Stimulated activated naive CD8-positive, alpha-beta T cell treated with anti-CD3 and anti-CD28 coated beads, Interleukin-15, amount 100 ng/mL, for 72 hours (primary cell): ENCODE measurements around the gene NPAS2.

Experiments
- ATAC-seq: fragments of 150-1000 bp; cut with Tn5 transposase; 2 replicates; pipeline ENCODE4 v1.10.0; 2021; ENCODE audit warnings: mild to moderate bottlenecking, moderate library complexity
- DNase-seq, 2 donors: peaks; one replicate each; pipeline ENCODE4 v3.0.0; 2021 to 2022
- H3K27ac Mint-ChIP-seq, 2 donors: one replicate each; pipeline ENCODE4 v1.8.0; 2022; ENCODE audit warnings: mild to moderate bottlenecking in 2 of 2, mixed read lengths in 2 of 2, moderate library complexity in 2 of 2
- H3K27me3 Mint-ChIP-seq: one replicate; pipeline ENCODE4 v1.8.0; 2022; ENCODE audit warnings: mixed read lengths
- H3K4me1 Mint-ChIP-seq: one replicate; pipeline ENCODE4 v1.8.0; 2022; ENCODE audit warnings: mild to moderate bottlenecking, mixed read lengths
- H3K4me3 Mint-ChIP-seq, 2 donors: one replicate each; pipeline ENCODE4 v1.8.0; 2022; ENCODE audit warnings: mild to moderate bottlenecking in 2 of 2, mixed read lengths in 2 of 2, moderate library complexity in 1 of 2
- H3K9me3 Mint-ChIP-seq, 2 donors: one replicate each; pipeline ENCODE4 v1.8.0; 2022; ENCODE audit warnings: mixed read lengths in 2 of 2

Gene NPAS2

GRCh38 chr2:100786985-100787384 lies 33.0 kb upstream of the NPAS2 start:
- H3K4me1 Mint-ChIP-seq = no peaks in the 10 kb centered on the region
- H3K27ac Mint-ChIP-seq = peak overlapping the region; percentile 19 to 88
- ATAC-seq = no peak
- no peaks in the 10 kb centered on the region for H3K27me3 Mint-ChIP-seq
- H3K4me3 Mint-ChIP-seq = no peak overlapping the region
- H3K9me3 Mint-ChIP-seq = peaks cover 0 to 4% of the 10 kb centered on the region in 2 donors
- no peak for DNase-seq

- no peaks in the 10 kb centered on the region for H3K27me3 Mint-ChIP-seq
- no peak for ATAC-seq
- no peak overlapping the region for H3K4me3 Mint-ChIP-seq
- no peak overlapping the region for H3K27ac Mint-ChIP-seq
- peaks cover 0 to 4% of the 10 kb centered on the region in 2 donors for H3K9me3 Mint-ChIP-seq
- no peak for DNase-seq
- H3K4me1 Mint-ChIP-seq = no peaks in the 10 kb centered on the region
Observed at GRCh38 chr2:100789361-100789760, 30.6 kb upstream of the NPAS2 start.

DNA sequence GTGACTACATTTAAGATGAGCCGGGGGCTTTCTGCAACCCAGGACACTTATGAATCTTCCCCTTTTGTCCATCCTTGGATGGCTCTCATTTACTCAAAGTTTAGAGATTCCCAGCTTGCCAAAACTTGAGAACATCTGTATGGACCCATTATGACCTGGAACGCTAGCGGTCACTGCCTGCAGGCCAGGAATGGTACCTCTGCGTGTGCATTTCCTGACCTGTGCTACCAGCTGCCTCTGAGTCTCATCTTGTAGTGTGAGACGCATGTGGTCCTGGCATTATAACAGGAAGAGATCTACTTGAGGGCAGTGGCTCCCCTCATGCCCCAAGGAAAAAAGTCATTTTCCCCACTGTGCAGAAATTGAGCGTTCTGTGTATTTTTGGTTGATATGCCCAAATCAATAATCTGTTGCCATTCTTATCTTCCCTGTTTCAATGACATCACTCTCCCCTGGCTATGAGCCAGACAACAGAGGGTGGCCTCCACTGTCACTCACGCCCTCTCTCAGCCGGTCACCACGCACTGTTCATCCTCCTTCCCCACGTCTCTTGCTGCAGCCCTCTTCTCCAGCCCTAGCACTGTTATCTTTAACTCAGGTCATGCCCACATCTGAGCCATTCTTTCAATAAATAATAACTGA lies 28.5 kb upstream of the NPAS2 start:
- DNase-seq (no peak), ATAC-seq (no peak)
- H3K27me3 Mint-ChIP-seq = no peaks in the 10 kb centered on the region
- no peaks in the 10 kb centered on the region for H3K4me1 Mint-ChIP-seq
- H3K9me3 Mint-ChIP-seq = peaks cover 0 to 4% of the 10 kb centered on the region in 2 donors
- no peak overlapping the region for H3K4me3 Mint-ChIP-seq
- H3K27ac Mint-ChIP-seq = no peak overlapping the region

DNA sequence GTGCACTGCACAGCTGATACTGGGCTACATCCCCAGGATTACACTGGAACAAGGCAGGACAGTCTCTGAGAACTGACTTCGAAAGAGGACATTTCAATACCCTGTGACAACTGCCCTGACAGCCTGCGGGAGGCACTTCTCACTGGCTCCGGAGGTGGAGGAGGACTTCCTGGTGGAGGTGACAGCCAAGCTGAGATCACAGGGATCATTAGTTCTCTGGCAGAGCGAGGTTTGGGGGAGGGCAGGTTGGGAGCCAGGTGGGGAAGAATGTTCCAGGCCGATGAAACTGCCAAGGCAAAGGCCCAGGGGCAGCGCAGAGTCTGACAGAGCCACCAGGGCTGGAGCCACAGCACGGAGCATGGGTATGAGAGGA lies 28.0 kb upstream of the NPAS2 start:
- Mint-ChIP-seq H3K4me3 (no peak overlapping the region), H3K9me3 (peaks cover 0 to 4% of the 10 kb centered on the region in 2 donors), H3K27me3 (no peaks in the 10 kb centered on the region), H3K27ac (no peak overlapping the region), H3K4me1 (no peaks in the 10 kb centered on the region)
- ATAC-seq (no peak), DNase-seq (no peak)

- H3K27me3 Mint-ChIP-seq = no peaks in the 10 kb centered on the region
- H3K4me1 Mint-ChIP-seq = no peaks in the 10 kb centered on the region
- no peak for ATAC-seq
- no peak overlapping the region for H3K27ac Mint-ChIP-seq
- no peaks in the 10 kb centered on the region for H3K9me3 Mint-ChIP-seq
- H3K4me3 Mint-ChIP-seq = no peak overlapping the region
- DNase-seq = no peak
Observed at GRCh38 chr2:100793220-100793619, 26.7 kb upstream of the NPAS2 start.

GRCh38 chr2:100793982-100794381 lies 26.0 kb upstream of the NPAS2 start:
- H3K9me3 Mint-ChIP-seq = no peaks in the 10 kb centered on the region
- DNase-seq (no peak), ATAC-seq (no peak)
- peak overlapping the region in 1 of 2 donors; percentile 37 for H3K27ac Mint-ChIP-seq
- no peak overlapping the region for H3K4me3 Mint-ChIP-seq
- H3K4me1 Mint-ChIP-seq = no peaks in the 10 kb centered on the region
- no peaks in the 10 kb centered on the region for H3K27me3 Mint-ChIP-seq

GRCh38 chr2:100796499-100797100 lies 23.3 kb upstream of the NPAS2 start:
- ATAC-seq (no peak), DNase-seq (no peak)
- Mint-ChIP-seq H3K9me3 (no peaks in the 10 kb centered on the region), H3K4me3 (no peak overlapping the region), H3K27me3 (no peaks in the 10 kb centered on the region), H3K27ac (no peak overlapping the region), H3K4me1 (no peaks in the 10 kb centered on the region)

DNA sequence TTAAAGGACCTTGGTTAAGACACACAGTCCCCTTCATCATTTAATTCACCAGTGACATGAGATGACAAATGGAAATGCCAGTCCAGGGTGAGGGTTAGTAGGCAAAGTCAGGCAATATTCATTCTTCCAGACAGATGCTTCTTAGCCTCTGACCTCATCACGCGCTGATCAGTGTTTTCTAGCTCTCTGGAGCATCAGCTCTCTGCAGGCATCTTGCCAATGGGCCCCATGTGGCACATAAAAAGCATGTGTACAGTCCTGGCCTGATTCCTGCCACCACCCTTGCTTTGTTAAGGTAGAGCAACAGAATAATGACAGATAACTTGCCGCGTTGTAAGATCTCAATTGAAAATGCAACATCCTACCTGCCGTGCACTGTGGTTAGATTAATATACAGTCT lies 20.3 kb upstream of the NPAS2 start:
- DNase-seq = no peak
- no peaks in the 10 kb centered on the region for H3K9me3 Mint-ChIP-seq
- no peak for ATAC-seq
- H3K27ac Mint-ChIP-seq = no peak overlapping the region
- no peak overlapping the region for H3K4me3 Mint-ChIP-seq
- no peaks in the 10 kb centered on the region for H3K4me1 Mint-ChIP-seq
- no peaks in the 10 kb centered on the region for H3K27me3 Mint-ChIP-seq

DNA sequence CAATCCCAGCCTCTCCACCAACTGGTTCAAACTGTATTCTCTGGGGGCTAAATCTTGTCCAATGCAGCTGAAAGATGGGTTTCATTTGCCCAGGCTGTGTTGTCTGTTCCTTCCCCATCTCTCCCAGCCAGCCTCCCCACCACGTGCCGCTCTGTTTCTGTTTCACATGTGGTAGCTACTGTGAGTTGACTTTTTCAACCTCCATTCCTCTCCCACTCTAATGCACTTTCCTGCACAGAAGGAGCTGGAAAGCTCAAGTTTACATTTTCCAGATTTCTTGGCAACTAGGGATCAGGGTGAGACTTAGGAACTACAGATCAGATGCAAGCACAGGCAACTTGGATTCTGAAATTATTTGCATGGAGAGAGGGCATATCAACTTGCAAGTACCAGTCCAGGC lies 19.0 kb upstream of the NPAS2 start:
- ATAC-seq = no peak
- no peak overlapping the region for H3K4me3 Mint-ChIP-seq
- no peaks in the 10 kb centered on the region for H3K9me3 Mint-ChIP-seq
- H3K4me1 Mint-ChIP-seq = no peaks in the 10 kb centered on the region
- DNase-seq = no peak
- H3K27me3 Mint-ChIP-seq = no peaks in the 10 kb centered on the region
- no peak overlapping the region for H3K27ac Mint-ChIP-seq

DNA sequence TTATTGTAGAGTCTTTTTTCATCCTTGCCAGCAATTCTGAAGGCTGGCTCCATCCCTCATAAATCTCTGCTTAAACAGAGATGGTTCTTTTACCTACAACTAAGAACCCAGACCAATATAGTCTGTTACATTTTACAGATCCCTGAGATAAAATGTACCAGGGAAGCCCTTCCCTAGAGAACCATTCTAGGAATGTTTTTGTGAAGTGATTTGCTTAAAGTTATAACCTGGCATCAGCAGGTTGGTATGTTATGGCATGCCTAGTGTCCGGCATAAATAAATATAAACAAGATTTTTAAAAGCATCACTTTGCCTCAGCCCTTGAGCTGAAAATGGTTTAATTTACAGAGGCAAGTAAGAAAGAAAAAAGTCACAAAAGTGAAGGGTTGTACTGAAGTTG lies 18.5 kb upstream of the NPAS2 start:
- H3K4me3 Mint-ChIP-seq = no peak overlapping the region
- ATAC-seq (no peak), DNase-seq (no peak)
- no peaks in the 10 kb centered on the region for H3K9me3 Mint-ChIP-seq
- H3K27me3 Mint-ChIP-seq = no peaks in the 10 kb centered on the region
- no peak overlapping the region for H3K27ac Mint-ChIP-seq
- H3K4me1 Mint-ChIP-seq = no peaks in the 10 kb centered on the region

GRCh38 chr2:100802066-100802465 lies 17.9 kb upstream of the NPAS2 start:
- ATAC-seq = no peak
- Mint-ChIP-seq H3K9me3 (no peaks in the 10 kb centered on the region), H3K4me3 (no peak overlapping the region), H3K4me1 (no peaks in the 10 kb centered on the region), H3K27ac (no peak overlapping the region), H3K27me3 (no peaks in the 10 kb centered on the region)
- no peak for DNase-seq

DNA sequence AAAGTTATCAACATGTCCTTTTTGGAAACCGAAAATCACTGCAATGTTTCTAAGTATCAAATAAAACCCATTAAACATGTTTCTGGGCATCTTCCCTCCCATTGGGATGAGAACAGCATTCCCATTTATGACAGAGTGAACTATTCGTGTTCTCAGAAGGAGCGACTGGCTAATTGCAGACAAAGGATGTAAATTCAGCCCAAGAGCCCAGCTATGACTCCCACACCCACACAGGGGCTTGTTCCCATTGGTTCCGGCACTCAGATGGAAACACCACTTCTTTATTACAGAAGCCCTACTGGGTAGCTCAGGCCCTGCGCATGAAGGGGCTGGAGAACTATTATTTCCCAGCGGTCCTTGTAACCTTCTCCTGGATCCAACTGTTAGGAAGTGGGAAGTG lies 16.6 kb upstream of the NPAS2 start:
- no peaks in the 10 kb centered on the region for H3K27me3 Mint-ChIP-seq
- ATAC-seq = no peak
- no peaks in the 10 kb centered on the region for H3K4me1 Mint-ChIP-seq
- H3K27ac Mint-ChIP-seq = peak overlapping the region in 1 of 2 donors; percentile 5
- DNase-seq = no peak
- H3K4me3 Mint-ChIP-seq = no peak overlapping the region
- H3K9me3 Mint-ChIP-seq = no peaks in the 10 kb centered on the region

- Mint-ChIP-seq H3K27me3 (no peaks in the 10 kb centered on the region), H3K9me3 (no peaks in the 10 kb centered on the region), H3K4me1 (no peaks in the 10 kb centered on the region), H3K27ac (no peak overlapping the region), H3K4me3 (no peak overlapping the region)
- ATAC-seq (no peak), DNase-seq (no peak)
Observed at GRCh38 chr2:100806550-100806949, 13.4 kb upstream of the NPAS2 start.

- peaks cover 10% of the 10 kb centered on the region for H3K4me1 Mint-ChIP-seq
- no peak overlapping the region for H3K27ac Mint-ChIP-seq
- DNase-seq = no peak
- H3K27me3 Mint-ChIP-seq = no peaks in the 10 kb centered on the region
- H3K4me3 Mint-ChIP-seq = no peak overlapping the region
- ATAC-seq = no peak
- H3K9me3 Mint-ChIP-seq = no peaks in the 10 kb centered on the region
Observed at GRCh38 chr2:100807707-100808106, 12.2 kb upstream of the NPAS2 start.

DNA sequence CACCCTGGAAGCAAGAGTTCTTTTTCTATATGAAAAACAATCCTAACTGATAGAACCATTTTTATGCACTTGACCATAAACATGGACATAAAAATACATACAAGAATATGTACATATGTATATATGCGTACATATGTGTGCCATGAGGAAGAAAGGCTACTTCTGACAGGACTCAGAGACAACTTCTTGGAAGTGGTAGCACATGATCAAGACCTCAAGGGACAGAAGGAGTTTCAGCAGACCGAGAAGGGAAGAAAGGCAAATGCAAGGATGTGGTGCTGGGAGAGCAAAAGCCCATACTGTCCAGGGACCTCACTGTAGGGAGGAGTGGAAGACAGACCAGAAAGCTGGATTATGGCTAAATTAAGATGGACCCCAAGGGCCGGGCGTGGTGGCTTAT lies 11.4 kb upstream of the NPAS2 start:
- H3K4me1 Mint-ChIP-seq = peaks cover 18% of the 10 kb centered on the region
- no peak overlapping the region for H3K4me3 Mint-ChIP-seq
- no peaks in the 10 kb centered on the region for H3K9me3 Mint-ChIP-seq
- ATAC-seq (no peak), DNase-seq (no peak)
- peak overlapping the region in 1 of 2 donors; percentile 2 for H3K27ac Mint-ChIP-seq
- no peaks in the 10 kb centered on the region for H3K27me3 Mint-ChIP-seq

DNA sequence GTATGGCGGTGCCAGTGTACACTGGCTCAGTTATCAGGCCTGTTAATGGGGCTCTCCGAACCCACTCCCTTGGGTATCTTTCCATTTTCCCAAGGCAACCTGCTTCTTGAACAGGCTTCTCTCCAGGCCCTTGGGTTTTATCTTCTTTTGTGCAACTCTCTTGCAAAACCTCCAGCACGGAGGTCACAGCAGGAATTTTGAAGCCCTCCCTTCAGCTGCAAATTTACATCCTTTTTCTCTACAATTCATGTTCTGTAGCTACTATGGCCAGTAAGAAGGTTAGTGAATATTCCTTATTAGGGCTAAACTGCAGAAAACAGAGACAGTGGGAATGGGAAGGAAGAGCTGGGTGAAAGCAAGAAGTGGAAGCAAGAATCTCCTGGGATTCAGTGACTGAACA lies 10.4 kb upstream of the NPAS2 start:
- Mint-ChIP-seq H3K27ac (no peak overlapping the region), H3K9me3 (no peaks in the 10 kb centered on the region), H3K4me1 (peaks cover 27% of the 10 kb centered on the region), H3K4me3 (no peak overlapping the region), H3K27me3 (no peaks in the 10 kb centered on the region)
- no peak for ATAC-seq
- no peak for DNase-seq

DNA sequence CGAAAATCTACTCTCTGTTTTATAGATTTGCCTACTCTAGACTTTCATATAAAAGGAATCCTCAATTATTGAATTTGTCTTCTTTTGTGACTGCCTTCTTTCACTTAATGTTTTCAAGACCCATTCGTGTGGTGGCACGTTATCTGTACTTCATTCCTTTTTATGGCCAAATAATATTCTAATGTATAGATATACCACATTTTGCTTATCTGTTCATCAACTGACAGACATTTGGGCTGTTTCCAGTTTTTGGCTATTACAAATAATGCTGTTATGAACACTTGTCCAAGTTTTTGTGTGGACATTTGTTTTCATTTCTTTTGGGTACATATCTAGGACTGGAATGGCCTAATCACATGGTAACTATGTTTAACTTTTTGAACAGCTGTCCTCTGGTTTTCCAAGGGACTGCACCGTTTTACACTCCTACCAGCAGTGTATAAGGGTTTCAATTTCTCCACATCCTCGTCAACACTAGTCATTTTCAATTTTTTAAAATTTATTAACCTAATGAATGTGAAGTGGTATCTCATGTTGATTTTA lies 9.3 kb upstream of the NPAS2 start:
- DNase-seq (no peak), ATAC-seq (no peak)
- Mint-ChIP-seq H3K27me3 (no peaks in the 10 kb centered on the region), H3K4me1 (peaks cover 35% of the 10 kb centered on the region), H3K4me3 (no peak overlapping the region), H3K9me3 (no peaks in the 10 kb centered on the region), H3K27ac (no peak overlapping the region)
